ENCODE measurements around the gene RAB17.

RAB17 gene

GRCh38 chr2:237529452-237530402 is 60.8 kb downstream of the RAB17 start:
- peak; percentile 64 for DNase-seq (ENCODE audit: low spot score)
- TF ChIP-seq, protein P1, sequence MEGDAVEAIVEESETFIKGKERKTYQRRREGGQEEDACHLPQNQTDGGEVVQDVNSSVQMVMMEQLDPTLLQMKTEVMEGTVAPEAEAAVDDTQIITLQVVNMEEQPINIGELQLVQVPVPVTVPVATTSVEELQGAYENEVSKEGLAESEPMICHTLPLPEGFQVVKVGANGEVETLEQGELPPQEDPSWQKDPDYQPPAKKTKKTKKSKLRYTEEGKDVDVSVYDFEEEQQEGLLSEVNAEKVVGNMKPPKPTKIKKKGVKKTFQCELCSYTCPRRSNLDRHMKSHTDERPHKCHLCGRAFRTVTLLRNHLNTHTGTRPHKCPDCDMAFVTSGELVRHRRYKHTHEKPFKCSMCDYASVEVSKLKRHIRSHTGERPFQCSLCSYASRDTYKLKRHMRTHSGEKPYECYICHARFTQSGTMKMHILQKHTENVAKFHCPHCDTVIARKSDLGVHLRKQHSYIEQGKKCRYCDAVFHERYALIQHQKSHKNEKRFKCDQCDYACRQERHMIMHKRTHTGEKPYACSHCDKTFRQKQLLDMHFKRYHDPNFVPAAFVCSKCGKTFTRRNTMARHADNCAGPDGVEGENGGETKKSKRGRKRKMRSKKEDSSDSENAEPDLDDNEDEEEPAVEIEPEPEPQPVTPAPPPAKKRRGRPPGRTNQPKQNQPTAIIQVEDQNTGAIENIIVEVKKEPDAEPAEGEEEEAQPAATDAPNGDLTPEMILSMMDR (IDR thresholded peaks at IDR 0.05; ENCODE audit: extremely low read depth, missing control alignments) = no peak

- TF ChIP-seq, protein P1 (IDR thresholded peaks at IDR 0.05; ENCODE audit: extremely low read depth, missing control alignments) = no peak
- DNase-seq (ENCODE audit: low spot score) = no peak
Observed at GRCh38 chr2:237527766-237528165, 62.8 kb downstream of the RAB17 start.

- DNase-seq (ENCODE audit: low spot score) = no peak
- TF ChIP-seq, protein P1 (IDR thresholded peaks at IDR 0.05; ENCODE audit: extremely low read depth, missing control alignments) = no peak
Observed at GRCh38 chr2:237527233-237527632, 63.3 kb downstream of the RAB17 start.

GRCh38 chr2:237525559-237526157 is 64.9 kb downstream of the RAB17 start:
- TF ChIP-seq, protein P1 (IDR thresholded peaks at IDR 0.05; ENCODE audit: extremely low read depth, missing control alignments) = no peak
- DNase-seq (ENCODE audit: low spot score) = no peak

GRCh38 chr2:237524631-237525030 is 65.9 kb downstream of the RAB17 start:
- TF ChIP-seq, protein P1 (IDR thresholded peaks at IDR 0.05; ENCODE audit: extremely low read depth, missing control alignments) = no peak
- no peak for DNase-seq (ENCODE audit: low spot score)
